ENCODE results near the gene ORAI3.

GRCh38 chr16:30976486-30976885 lies 27.6 kb downstream of the ORAI3 start:
- no peak for TF ChIP-seq POLR2AphosphoS5 (IDR thresholded peaks at IDR 0.05)
- TF ChIP-seq, protein P1, sequence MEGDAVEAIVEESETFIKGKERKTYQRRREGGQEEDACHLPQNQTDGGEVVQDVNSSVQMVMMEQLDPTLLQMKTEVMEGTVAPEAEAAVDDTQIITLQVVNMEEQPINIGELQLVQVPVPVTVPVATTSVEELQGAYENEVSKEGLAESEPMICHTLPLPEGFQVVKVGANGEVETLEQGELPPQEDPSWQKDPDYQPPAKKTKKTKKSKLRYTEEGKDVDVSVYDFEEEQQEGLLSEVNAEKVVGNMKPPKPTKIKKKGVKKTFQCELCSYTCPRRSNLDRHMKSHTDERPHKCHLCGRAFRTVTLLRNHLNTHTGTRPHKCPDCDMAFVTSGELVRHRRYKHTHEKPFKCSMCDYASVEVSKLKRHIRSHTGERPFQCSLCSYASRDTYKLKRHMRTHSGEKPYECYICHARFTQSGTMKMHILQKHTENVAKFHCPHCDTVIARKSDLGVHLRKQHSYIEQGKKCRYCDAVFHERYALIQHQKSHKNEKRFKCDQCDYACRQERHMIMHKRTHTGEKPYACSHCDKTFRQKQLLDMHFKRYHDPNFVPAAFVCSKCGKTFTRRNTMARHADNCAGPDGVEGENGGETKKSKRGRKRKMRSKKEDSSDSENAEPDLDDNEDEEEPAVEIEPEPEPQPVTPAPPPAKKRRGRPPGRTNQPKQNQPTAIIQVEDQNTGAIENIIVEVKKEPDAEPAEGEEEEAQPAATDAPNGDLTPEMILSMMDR (IDR thresholded peaks at IDR 0.05): no peak
- no peak for TF ChIP-seq POLR2A (IDR thresholded peaks at IDR 0.05)
